T follicular helper cell (primary cell): ENCODE results near the gene FAM107B.
A peak's percentile ranks its signal among the peaks of the same experiment; 100 is the strongest.

Source experiments
- DNase-seq: peaks from one replicate; pipeline ENCODE4 v3.0.0-alpha.2; 2020; ENCODE audit warnings: low read depth

Gene FAM107B

DNA sequence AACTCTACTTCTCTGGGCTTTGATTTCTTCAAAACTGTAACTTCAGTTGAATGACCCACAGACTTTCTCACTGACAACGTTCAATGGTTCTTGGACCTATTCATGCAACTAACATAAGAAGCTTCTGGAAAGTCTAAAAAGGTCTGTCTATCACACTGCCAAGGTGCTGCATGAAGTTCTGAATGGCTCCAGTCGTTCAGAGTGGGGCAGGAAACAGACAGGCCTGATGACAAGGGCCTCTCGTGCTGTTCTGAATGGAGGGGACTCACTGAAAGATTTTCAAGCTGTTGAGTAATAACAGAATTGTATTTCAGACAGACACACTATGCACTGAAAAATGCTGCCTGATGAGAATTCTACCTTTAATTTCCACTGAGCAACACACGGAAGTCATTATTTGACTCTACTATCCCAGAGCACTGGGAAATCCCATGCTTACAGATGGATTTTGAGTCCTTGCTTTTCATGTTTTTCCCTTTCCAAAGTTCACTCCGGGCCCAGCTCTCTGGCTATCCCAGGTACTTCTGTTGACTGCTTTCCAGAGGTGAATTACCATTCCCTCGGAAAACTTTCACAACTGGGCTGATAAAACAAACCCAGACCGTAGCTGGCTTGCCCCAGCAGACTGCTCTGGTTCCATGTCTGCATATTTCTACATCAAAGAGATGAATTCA lies 239.1 kb downstream of the FAM107B start:
- DNase-seq, result no peak

DNA sequence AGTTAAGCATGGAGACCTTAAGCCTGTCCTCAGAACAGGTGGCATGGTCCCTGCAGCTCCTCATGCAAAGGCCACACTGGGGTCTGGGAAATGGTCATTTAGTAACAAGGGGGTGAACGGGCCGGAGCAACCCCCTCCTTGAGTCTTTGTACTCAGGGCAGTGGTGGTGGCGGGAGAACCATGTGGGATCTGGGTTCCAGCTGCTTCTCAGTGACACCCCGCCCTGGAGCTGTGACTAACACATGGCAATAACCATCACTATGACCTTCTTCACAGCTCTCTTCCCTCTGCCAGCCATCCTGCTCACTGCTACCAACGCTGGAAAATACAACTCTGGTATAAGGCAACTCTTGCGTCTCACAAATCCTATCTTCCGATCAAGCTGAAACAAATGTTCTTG lies 240.5 kb downstream of the FAM107B start:
- DNase-seq, result no peak

DNA sequence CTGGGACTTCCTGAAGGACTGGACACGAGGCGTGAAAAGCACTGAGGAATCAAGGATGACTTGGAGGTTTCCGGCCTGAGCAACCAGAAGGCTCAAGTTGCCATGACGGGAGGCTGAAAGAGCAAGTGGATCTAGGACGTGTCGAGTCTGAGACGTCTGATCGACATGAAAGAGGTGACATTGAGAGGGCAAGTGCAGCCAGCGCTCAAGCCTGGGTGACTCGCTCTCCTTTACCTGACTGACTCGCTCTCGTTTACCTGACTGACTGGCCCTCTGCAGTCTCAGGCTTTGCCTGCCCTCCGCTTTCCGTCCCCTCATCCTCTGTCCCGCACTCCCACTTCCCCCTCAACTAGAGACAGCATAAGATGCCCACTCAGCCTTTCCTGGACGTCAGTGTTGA lies 241.4 kb downstream of the FAM107B start:
- no peak for DNase-seq

DNA sequence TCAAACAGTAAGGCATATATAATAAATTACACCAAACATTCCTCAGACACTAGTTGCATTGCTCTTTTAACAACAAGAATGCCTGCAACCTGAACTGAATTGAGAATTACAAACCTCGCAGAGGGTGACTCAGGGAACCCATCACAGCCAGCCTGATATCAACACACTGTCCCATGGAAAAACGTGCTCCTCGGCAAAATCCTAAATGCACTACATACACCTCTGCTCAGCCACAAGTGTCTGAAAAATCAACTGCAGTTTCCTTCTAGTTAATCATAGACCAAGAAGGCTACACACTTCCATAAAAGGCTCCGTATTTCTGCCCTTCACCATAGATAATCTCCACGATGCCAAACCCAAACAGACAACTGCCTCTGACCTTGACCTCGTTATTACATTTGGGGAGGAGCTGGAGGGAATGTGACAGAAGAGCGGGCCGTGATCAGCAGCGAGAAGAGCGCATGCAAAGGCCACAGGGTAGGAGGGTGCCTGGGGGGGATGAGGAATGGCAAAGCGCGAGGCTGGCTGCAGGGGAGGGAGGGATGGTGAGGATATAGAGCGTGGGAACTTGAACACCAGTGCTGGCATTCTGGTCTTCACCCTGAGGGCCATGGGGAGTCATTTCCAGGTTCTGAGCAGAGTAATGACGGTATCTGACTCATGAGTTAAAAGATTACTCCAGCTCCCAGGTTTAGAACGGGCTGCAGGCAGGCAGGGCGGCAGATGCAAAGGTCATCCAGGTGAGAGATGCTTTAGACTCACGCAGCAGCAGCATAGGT lies 242.0 kb downstream of the FAM107B start:
- DNase-seq, result no peak

DNA sequence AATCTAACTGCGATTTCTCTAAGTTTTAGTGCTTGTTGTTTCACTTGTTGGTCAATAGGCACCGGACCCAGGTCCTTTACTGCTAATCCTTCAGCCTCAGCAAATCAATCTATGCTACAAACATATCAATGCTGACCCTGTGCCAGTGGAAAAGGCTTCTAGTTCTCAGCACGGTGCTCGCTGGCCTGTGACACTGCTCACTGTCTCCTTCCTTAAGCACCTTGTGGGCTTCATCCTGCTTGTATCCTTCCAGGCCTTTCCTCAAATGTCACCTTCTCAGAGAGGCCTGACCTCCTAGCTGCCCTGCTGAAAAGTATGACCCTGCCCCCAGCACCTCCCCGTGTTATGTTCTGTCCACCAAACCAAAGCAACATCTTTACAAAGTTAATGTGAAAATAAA lies 242.7 kb downstream of the FAM107B start:
- no peak for DNase-seq

DNA sequence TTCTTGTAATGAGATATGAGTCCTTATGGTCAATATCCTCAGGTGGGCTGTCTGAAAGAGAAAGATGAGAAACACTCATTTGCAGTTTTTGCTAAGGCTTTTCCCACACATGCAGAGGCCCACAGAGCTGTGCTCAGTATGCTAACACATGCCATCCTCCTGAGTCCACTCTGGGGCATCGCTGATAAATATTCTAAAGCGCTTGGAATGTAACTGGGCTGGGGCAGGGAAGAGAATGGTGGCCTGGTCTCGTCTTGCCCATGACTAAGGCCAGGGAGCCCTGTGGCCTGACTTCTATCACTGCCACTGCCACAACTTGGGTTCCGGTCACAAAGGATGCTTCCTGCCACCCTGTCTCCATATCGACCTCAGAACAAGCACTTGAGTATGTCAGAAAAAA lies 244.2 kb downstream of the FAM107B start:
- DNase-seq, result no peak

DNA sequence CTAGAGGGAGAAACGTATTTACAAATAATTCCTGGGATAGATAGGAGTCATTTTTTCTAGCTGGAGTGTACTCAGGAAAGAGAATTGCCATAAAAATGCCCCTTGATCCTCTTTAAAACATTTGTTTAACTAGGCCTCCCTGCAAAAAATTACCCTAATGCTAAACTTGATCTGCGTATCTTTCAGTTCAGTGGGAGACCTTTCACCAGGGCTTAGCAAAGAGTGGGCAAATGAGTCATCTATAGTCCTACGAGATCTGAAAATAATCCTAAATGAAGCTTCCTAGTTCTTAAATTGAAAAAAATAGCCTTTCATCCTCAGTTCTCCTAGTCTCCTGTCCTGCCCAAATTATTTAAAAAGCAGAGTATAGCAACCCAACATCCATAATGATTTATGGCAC lies 245.3 kb downstream of the FAM107B start:
- no peak for DNase-seq

DNA sequence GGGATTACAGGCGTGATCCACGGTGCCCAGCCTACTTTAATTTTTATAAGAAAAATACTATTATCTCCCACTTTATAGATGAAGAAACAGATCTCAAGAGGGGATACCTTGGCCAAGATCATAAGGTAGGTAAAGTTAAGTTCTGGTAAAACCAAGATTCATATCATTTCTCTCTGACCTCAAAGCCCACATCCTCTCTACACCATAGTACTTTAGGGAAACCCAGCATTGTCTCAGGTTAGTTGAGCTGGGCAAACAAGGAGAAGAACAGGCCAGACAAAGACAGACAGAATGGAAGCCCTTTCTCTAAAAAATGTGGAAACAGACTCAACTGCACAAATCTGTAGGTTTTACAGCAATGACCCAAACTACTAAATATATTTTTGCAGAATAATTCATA lies 246.2 kb downstream of the FAM107B start:
- no peak for DNase-seq

DNA sequence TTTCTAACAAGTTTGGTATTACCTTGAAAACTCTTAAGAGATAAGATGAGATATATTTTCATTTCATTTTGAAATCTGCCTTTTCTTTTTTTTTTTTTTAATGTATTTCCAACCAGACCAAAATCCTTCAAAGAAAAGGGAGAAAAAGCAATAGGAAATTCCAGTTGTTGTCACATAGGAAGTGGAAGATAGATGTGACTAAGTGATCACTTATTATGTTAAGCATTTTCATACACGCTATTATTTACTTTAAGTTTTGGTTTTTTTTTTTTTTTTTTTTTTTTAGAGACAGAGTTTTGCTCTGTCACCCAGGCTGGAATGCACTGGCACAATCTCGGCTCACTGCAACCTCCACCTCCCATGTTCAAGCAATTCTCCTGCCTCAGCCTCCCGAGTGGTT lies 246.8 kb downstream of the FAM107B start:
- no peak for DNase-seq

DNA sequence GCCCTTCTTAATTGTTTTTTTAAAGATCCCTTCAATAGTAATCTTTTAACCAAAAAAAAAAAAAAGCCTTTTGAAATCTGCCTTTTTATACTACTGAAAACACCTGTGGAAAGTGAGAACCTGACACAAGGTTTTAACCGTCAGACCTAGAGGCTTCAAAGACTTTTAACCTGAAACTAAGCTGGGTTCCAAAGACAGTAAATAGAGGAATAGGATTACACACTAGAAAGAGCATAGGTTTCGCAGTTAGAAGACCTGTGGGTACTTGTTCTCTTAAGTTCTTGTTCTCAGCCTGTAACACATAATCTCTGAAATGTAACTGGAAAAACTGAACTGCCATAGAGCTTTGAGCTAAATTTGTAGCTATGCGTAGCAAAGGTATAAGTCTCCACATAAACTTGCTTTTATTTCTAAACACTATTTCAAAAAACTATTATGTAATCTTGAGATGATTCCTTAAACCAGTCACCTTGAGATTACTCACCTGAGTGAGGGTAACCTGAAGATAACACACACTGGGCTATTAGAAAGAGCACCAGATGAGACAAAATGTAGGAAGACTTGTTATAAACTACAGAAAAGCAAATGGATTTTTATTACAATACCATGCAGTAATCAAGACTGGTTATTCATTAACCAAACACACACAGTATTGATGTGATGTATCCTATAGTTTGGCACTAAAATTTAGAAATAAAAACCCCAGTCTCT lies 247.4 kb downstream of the FAM107B start:
- no peak for DNase-seq

DNA sequence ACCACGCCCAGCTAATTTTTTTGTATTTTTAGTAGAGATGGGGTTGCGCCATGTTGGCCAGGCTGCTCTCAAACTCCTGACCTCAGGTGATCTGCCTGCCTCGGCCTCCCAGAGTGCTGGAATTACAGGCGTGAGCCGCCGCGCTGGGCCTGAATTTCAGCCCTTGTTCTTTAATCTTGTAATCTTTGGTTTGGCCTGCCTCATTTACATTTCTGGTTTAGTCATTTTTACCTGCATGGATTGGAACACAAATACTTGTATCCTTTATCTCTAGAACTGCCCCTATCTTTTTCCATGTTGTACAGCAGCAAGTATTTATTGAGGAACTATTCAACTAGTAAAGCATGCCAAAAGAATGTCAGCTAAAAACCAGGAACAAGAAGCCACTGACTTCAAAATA lies 248.4 kb downstream of the FAM107B start:
- DNase-seq, result no peak

DNA sequence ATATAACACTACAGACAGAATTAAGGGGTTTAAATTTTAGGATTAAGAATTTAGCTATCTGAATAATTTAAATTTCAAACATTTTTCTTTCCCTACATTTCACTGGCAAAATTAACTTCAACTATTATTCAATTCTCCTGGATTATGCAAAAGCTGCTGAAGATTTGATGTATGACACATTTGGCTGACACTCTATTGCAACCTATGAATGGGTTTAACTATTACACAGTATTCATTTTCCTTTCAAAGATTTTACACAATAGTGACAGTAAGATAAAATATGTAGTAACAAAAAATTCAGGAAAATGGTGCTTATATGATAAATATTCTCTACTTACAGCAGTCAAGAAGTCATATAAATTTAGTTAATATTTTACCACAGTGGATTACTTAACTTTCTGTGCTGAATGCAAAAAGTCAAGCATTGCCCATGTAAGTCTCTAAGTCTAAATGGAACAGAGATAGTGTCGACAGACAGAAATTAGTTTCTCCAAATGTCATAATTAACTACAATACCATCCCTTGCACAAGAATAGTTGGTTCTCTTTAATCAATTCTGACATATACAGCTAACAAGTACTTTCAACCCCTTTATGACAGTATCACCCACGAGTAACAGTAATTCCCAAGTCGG lies 249.9 kb downstream of the FAM107B start:
- DNase-seq, result no peak

DNA sequence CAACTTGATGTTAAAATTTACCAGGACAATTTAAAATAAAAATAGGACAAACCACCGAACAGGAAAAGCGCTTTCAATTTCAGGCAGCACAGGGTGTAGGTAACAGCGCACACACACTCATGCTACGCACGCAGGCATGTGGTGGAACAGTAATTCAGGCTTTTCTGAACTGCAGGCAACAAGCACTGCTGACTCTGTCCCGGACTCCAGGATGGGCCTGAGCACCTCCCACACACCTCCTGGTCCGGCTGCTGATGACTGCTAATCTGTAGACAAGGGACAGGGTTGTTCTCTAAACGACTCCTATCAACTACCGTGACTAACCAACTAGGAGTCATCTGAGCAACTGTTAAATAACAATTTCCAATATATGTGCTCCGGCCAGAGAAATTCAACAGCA lies 251.4 kb downstream of the FAM107B start:
- no peak for DNase-seq

DNA sequence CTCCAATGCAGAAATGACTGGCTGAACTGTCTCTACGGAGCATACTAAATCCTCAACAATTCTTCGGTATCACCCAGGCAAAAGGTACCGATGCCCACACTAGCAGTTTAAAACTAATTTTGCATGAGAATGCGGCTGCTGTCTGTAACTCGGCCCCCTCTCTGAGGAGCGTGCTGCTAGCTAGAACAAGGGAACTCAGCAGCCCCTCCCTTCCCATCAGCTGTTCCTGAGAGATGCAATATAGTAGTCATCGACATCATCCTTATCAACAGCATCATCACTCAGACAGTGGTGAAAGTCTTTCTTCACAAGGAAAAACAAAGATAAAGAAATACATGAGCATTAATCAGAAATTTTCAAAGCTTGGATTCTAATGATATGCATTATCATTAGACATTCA lies 254.9 kb downstream of the FAM107B start:
- DNase-seq, result no peak

DNA sequence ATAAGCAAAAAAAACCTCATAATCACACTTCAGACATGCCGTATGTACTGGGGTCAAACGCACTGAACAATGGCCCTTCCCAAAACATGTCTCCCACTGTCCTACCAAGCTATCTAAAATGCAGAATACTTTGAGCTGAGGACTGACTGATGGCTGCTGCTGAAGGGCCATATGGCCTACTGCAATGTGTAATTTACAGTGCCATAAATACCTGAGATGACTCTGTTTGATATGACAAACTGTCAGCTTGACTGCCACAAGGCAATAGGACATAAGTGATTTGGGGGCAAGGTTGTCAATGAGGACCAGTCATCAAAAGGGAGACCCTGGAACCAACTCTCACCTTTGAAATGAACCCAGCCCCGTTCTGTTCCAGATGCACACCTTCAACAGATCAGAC lies 256.5 kb downstream of the FAM107B start:
- no peak for DNase-seq

DNA sequence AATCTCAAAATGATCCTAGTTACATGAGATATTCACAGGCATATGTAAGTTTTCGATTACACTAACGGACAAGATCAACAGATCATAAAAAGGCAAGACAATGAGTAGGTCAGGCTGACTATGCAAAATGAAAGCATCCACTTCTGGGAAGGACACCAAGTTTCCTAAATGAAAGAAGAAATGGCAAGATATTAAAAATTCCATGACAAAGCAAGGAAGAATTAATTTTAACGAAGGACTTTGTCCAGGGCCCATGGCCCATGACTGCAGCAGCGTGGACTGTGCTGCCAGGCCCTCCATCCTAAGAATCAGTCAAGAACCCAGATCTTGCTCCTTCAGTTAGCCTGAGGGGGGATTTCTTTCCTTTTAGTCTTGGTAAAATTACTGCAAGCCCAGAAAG lies 261.6 kb downstream of the FAM107B start:
- no peak for DNase-seq

DNA sequence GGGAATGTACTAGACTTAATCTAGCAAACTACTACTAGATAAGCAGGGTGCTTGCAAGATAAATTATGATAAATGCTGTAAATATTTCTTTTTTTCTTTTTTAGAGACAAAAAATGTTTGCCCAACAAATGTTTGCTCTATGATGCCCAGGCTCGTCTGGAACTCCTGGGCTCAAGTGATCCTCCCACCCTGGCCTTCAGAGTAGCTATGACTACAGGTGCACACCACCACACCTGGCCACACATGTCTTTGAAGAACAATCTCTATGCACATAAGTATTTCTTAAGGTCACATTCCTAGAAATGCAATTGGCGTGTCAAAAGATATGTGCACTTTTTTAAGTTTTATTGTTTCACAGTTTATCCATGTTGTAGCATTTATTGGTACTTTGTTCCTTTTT lies 264.4 kb downstream of the FAM107B start:
- DNase-seq, result no peak

DNA sequence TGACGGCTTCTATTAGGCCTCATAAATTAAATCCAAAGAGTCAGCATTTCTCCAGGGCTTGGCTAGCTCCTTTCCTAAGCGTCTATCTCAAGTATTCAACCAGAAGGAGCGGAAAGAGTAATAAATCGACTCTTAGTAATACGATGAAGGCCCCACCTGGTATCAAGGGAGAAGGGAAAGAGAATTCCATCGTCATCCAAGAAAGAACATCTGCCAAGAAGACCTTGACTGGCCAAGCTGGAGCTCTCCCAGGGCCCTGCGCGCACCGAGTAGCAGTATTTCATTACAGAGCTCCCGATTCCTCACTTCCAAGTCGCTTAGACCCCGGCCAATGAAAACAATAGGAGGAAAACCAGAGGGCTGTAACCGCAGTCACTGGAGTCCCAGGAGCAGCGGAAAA lies 266.0 kb downstream of the FAM107B start:
- no peak for DNase-seq

DNA sequence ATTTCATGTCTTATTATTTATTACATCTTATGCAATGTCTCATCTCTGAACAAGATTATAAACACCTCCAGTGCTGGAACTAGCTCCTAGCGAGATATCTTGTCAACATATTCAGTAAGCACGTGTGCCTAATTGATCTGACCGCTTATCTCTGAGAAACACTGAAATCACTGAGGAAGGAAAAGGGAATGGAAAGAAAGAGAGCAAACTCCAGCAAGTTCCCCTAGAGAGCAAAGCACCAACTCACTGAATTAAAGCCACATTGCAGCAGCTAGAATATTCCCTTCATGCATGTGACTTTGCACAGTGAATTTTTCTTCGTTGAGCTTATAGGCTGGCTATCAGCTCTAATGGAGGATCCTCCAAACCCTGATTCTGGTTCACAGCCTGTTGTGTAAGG lies 266.9 kb downstream of the FAM107B start:
- no peak for DNase-seq

DNA sequence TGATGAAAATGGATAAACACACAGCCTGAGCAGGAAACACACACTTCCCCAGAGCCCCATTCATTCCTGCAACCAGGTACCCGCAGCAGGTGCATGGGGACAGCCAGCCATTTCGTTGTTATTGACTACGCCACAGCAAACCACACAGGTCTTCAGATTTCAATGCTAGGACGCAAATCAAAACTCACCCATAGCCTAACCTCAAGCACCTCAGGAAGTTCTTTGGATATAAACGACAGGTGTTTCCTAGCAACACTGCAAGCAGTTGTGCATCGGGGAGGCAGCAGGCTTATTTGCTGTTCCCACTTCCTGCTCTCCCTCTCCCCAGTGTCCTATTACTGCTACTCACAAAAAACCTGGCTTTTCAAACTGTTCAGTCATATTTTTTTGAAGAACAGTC lies 267.5 kb downstream of the FAM107B start:
- peak; percentile 62 for DNase-seq

DNA sequence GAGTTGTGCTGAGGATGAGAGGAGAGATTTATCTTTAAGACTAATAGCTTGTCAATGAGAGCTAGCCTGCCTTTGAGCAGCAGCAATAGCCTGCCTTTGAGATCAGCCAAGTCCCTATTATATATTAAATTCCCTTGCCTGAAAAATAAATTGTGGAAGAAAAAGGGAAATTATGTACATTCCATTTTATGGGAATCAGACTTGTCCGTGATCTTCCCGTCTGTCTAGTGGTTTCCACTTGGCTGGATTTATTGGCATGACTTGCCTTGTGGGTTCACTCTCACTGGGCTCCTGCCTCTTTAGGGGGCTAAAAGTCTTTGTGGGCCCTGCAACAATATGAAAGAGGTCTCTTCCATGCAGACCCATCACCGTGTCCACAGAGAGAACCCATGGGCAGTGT lies 272.3 kb downstream of the FAM107B start:
- DNase-seq, result no peak

DNA sequence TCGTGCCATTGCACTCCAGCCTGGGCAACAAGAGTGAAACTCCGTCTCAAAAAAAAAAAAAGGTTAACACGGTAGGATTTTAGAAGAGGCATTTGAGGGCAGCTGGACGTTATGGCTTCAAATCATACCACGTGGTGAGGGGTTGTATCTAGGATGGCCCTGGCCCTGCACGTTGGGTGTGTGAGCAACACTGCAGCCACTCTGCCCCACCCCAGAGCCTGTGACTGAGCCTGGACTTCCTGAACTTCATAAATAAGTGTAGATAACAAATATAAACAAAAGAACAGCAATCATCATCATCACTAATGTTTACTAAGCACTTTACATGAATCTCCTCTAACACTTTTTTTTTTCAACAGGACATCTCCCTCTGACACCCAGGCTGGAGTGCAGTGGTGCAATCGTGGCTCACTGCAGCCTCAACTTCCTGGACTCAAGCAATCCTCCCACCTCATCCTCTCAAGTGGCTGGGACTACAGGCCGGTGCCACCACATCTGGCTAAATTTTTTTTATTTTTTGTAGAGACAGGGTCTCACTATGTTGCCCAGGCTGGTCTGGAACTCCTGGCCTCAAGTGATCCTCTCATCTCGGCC lies 274.4 kb downstream of the FAM107B start:
- no peak for DNase-seq

DNA sequence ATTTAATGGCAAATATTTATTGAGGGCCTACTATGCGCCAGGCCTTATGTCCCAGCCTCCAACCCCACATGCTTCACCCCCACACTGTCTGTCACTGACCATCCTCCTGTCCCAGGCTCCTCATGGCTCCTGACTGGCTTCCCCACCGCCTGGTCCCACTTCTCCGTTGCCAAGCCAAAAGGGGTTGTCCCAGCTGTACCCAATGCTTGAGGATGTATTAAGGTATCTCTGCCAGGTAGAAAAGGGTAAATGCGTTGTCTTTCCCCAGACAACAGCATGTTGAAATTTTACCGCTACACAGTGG lies 275.1 kb downstream of the FAM107B start:
- DNase-seq, result no peak
